ENCODE results near the gene MAP1LC3B.
A peak's percentile ranks its signal among the peaks of the same experiment; 100 is the strongest.

Gene MAP1LC3B

DNA sequence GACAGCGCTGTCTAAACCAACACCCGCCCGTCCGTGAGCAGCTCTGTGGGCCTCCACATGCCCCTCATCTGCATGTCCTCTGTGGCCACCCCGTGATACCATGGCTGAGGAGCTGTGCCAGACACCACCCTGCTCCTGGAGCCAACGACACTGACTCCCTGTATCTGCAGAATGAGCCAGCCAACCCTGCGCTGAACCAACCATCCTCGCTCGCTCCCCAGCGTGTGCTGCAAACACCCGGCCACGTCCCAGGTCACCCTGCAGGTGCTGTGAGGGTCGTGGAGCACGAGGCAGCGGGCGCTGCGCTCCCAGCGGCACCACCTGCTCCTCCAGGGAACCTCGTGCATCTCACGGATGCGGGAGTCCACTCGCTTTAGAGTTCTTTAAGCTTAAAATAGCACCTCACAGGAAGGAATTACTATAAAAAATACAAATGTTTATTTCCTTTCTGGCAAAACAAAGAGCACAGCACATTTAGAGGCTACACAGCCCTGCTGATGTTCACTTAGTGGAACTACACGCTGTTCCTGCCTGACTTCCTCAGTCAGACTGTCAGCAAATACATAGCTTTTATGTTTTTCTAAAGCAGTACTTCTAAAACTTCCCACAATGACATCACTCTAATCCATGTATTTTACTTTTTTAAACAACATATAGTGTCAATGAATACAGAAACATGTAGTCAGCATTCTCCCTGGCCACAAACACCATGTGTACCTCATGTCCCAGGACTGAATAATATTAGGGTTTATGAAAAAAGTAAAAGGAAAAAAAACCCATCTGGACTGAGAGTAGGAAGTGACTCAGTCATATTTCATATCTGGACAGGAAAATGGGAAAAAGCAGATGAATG, 43.5 kb downstream of the MAP1LC3B start:
- no peak for DNase-seq

DNA sequence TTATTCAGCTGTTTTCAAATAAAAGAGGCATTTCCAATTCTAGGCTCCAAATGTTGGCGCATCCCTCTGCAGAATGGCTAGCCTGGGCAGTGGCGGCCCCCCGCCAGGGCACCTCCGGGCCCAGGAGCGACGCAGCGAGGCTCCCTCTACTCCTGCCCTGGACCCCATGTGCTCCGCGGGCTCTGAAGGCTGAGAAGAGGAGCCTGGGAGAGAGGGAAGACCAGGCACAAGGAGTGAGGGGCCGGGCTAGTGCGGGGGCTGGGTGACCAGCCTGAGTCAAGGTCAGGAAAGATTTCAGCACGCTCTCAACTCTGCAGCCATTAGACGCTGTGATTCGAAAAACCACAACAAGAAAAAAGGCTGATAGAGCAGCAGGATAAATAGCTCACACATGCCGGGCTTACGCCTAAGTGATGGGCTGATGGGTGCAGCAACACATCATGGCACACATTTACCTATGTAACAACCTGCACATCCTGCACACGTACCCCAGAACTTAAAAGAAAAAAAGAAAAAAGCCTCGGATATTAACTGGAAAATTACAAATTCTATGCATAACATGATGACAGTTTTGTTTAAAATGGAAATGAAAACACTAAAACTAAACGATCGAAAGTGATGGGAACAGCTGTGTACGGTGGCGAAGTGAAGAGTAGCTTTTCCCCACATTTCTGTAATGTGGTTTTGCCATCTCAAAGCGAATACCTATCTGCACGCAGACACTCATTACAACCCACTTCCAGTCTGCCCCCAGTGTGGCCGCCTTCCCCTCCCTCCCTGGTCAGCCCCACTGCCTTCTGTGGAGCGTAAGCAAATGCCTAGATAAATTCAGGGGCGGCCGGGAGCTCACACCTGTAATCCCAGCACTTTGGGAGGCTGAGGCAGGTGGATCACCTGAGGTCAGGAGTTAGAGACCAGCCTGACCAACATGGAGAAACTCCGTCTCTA, 44.4 kb downstream of the MAP1LC3B start:
- DNase-seq: no peak

DNA sequence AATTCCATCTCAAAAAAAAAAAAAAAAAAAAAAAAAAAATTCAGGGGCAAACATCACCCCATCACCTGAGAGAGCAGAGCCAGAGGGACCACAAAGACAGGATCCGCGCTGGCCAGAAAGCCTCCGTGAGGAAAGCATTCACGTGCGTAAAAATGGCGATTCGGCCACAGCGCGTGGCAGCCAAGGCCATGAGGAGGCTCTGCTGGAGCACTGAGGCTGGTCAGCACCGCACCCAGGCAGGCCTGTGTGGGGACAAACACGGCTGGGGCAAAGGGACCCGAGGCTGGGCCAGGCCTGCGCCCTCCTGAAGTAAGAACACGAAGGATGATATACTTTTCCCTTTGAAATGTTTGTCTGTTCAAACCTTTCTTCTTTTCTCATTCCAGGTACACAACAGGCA, 45.2 kb downstream of the MAP1LC3B start:
- DNase-seq: no peak

DNA sequence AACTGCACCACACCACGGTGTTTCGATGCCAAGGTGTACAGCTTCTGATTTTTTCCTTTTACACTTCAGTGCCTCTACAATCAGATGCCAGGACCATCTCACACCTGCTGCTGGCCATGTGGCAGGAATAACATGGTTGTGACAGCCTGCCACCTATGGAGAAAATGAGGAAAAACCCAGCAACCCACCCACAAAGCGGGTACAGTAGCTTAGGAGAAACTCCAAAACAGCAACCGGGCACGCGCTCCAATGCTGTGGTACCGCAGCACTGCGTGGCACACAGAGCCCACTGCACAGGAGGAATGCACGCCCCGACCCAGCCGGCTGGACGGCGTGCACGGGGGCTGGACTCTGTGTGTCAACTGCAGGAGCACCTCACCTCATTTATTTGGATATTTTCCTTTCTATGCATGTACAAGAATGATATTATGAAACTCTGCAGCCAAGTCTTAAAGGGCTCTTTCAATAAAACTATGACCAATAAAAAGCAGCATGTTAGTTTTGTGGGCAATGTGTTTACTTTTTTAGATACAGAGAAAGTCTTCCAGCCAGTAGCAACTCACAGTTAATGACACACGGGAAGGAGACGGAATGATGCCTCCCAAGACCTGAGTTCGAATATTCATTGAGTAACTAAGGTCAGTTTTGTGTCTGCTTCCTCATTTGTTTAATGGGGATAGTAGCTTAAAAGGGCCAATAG, 45.9 kb downstream of the MAP1LC3B start:
- peak; percentile 65 to 75 for DNase-seq

DNA sequence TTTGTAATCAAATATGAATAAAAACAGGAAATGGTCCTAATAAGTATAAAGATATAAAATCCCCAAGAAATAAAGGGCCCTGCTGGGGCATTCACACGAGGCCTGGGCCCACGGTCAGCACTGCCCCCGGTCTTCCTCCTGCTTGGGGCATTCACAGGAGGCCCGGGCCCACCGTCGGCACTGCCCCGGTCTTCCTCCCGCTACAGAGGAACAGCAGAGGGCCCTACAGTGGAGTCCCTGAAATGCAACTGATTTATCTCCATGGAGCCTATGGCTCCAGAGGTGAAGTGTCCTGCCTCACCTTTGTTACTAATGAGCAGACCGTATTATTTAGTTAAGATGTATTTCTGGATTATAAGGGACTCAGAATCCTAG, 46.5 kb downstream of the MAP1LC3B start:
- DNase-seq: no peak

DNA sequence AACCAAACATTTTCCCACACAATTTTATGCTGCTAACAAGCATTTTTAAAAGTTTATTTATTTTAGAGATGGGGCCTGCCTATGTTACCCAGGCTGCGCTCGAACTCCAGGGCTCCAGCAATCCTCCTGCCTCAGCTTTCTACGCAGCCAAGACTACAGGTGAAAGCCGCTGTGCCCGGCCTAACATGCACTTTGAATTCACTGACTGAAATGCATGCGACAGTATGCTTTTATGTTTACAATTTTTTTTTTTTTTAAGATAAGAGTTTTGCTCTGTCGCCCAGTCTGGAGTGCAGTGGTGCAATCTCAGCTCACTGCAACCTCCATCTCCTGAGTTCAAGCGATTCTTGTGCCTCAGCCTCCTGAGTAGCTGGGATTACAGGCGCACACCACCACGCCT, 47.8 kb downstream of the MAP1LC3B start:
- no peak for DNase-seq

DNA sequence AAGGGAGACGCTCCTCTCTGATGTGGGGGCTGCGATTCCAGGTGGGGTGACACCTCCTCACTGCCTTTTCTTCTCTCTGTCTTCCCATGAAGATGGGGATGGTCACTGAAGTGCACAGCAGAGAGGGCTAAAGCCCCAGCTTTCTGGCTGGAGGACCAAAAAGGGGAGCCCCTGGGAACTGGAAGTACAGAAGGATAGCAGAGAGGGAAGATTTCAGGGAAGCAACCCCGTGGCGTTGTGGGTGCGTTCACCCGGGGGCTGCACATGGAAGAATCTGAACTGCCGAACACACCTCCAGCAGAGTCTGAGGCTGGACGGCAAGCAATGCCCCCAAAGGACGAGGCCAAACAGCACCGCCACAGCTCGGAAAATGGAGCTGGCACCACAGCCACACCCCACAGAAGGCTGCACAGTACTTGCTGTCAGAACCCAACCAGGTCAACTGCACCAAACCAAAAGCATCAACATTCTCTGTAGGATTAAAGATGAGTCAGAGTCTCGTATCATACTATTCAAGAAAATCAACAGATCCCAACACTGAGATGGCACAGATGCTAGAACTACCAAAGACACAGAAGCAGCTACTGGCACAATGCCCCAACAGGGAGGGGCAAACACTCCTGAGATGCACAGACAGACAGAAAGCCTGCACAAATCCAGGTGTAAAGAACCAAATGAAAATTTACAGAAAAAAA, 49.9 kb downstream of the MAP1LC3B start:
- DNase-seq: no peak

DNA sequence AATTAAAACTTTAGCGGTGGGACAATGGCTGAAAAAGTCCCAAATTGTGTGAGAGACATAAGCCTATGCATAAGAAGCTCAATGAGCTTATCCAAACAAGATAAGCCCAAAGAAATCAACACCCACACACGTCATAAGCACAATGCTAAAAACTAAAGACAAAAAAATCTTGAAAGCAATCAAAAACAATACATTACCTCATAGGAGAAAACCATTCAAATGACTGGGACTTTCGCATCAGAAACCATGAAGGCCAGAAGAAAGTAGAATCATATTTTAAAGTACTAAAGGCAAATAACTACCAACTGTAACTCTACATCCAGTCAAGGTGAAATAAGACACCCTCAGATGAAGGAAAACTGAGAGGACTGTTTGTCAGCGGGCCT, 50.4 kb downstream of the MAP1LC3B start:
- DNase-seq: no peak

DNA sequence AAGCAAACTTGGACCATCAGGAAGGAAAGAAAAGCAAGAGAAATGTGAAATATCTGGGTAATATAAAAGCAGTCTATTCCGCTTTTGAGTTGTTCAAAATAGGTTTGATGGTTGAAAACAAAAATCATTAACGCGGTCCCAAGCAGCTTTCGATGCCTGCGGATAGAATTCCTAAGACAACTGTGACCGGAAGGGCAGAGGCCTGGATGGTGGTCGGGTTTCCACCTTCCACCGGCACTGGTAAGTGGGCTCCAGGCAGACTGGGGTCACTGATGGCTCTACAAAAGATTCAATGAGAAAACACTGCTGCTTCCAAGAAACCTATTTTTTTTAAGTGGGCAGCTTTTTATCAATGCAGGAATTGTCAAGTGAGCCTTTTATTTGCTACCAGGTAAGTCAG, 50.9 kb downstream of the MAP1LC3B start:
- no peak for DNase-seq

DNA sequence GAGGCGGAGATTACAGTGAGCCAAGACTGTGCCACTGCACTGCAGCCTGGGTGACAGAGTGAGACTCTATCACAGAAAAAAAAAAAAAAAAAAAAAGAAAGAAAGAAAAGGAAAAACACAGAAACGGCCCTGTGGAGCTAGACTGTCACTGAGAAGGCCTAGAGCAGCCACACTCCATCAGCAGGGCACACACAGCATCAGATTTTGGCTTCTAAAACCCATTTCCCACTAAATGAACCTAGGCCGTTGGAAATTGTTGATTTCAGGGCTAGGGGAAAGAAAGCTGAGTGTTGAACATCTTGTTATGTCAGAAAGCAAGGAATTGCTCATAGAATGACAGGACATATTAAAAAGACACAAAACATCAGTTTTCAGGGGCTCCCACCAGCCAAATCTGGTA, 51.8 kb downstream of the MAP1LC3B start:
- DNase-seq: no peak

DNA sequence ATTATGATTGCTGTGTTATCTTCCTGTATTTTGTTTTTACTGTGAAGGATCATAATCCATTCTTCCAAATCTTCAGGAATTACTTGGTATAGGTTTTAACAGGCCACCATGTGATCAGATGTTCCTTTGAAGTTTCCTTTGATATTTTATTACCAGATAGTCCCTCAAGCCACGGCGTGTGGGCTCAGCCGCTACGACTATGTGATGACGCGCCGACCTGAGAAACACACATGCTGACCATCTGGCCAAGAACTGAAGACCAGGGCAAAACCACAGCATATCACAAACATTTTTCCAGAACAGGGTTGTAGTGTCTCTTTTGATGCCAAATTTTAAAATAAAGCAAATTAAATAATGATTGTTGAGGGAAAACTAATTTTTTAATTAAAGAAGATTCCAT, 53.4 kb downstream of the MAP1LC3B start:
- DNase-seq: no peak

DNA sequence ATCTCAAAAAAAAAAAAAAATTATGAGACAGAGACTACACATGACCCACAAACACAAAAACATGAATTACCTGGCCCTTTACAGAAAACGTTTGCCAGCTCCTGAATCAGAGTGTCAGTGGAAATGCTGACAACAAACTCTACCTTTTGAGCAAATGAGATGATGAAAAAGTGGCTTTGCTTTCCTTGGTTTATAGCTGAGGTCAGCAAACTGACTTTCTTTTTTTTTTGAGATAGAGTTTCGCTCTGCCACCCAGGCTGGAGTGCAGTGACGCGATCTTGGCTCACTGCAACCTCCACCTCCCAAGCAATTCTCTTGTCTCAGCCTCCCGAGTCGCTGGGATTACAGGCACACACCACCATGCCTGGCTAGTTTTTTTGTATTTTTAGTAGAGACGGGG, 54.3 kb downstream of the MAP1LC3B start:
- DNase-seq: no peak

DNA sequence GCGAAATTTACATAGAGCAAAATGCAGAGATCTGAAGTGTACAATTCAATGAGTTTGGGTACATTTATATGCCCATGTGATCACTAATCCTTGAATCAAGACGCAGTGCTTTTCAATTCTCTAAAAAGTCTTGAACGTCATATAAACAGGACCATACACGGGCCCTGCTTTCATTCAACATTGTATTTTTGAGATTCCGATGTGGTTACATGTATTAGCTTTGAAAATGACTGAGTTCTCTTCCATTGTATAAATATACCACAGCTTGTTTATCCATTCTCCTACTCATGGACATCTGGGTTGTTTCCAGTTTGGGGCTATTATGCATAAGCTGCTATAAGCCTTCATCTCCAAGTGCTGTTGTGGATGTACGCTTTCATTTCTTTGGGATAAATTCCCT, 55.2 kb downstream of the MAP1LC3B start:
- DNase-seq: no peak

DNA sequence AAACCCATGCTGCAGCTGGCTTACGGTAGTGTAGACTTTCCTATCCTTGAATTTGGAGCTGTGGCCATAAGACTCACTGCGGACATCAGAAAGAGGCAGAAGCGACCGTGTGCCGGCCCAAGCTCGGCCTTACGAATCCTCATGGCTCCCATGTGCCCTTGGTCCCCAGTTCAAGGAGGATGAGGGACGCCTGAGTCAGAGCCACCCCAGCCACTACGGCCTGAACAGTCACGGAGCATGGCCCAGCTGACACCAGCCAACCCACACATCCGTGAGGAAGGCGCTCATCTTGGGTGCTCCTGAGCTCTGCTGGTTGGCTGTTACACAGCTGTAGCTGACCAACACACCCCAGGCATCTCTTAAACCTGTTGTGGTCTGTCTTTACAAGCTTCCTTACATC, 56.7 kb downstream of the MAP1LC3B start:
- DNase-seq: no peak

DNA sequence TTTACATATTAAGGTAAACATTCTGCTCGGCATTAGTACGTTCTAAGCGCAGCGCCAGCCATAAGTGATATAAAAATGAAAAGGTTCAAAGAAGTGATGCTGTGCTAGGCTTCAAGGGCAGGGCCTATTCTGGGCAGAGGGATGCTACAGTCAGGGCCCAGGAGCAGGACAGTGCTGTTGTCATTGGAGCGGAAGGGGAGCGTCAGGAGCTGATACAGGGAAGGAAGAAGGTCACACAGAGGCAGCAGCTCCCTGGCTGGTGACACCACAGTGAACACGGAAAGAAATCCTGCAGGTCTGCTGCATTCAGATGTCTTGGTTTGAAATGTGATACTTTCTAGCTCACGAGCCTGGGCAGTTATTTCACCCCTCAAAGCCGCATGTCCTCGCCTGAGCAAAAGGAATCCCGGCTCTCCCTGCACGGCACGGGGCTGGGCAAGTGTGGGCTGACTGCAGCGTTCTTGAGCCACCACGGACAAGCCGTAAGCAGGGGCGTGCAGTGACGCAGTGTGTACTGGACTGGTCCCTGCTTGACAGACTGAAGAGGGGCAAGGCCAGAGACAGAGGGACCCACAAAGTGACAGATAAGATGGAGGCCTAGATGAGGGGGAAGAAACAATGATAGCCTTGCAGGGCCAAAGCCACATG, 59.6 kb downstream of the MAP1LC3B start:
- no peak for DNase-seq

DNA sequence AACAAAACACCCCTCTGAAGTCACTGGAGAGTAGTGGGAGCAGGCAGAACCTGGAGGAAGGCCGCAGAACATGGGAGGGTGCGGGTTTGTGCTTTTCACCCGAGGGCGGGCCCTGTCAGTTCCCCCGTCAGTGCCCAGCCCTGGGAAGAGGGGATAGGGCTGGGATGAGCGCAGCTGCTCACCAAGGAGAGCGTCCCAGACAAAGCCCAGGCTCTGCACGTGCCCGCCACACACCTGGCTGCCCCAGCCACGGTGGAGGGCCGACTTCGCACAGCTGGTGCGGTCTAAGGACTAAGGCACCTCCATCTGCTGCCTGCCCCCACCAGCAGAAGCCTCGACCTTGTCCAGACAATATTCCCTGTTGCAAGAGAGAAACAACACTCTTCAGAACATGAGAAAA, 61.2 kb downstream of the MAP1LC3B start:
- DNase-seq: no peak

Data from cerebellar nuclear complex (tissue), 1 donor.